Measurements from ENCODE around the gene TYROBP. TPM values are rescaled to one million over a fixed set of nuclear protein-coding genes. Genes with fewer than 3 reads are reported as not detected.
"Not testable (repeated sequence)": the region's sequence is repeated elsewhere in the genome, so short reads cannot be mapped to it uniquely, and the experiment has no call there.

The TYROBP gene
- total RNA-seq, 2 experiments from 2014 or later = 0.58 to 1.1 TPM

DNA sequence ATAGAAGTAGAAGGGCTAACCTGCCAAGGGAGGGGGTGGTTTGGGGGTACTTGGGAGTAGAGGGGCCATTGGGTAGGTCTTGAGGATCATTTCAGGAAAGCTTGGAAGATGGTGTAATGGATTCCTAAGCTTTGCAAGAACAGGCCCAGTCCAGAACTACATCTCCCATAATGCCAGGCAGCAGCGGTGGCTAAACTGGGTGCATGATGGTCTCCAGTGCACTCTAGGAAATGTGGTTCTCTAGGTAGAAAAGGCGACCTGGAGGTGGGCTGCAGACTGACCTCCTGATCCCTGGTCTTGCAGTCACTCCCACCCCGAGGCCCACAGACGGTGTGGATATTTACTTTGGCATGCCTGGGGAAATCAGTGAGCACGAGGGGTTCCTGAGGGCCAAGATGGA, 35.9 kb downstream of the TYROBP start:
- H3K27me3 Mint-ChIP-seq = peaks cover 21% of the 10 kb centered on the region
- CTCF ChIA-PET = no interaction called here
- no peaks in the 10 kb centered on the region for H3K9me3 Mint-ChIP-seq
- POLR2A ChIA-PET = no interaction called here
- H3K27ac Mint-ChIP-seq = no peak overlapping the region
- no peak overlapping the region for H3K4me3 Mint-ChIP-seq
- peaks cover 18% of the 10 kb centered on the region for H3K4me1 Mint-ChIP-seq
- no peak for DNase-seq
- H3K36me3 Mint-ChIP-seq (ENCODE audit: low read depth) = no peaks in the 10 kb centered on the region

DNA sequence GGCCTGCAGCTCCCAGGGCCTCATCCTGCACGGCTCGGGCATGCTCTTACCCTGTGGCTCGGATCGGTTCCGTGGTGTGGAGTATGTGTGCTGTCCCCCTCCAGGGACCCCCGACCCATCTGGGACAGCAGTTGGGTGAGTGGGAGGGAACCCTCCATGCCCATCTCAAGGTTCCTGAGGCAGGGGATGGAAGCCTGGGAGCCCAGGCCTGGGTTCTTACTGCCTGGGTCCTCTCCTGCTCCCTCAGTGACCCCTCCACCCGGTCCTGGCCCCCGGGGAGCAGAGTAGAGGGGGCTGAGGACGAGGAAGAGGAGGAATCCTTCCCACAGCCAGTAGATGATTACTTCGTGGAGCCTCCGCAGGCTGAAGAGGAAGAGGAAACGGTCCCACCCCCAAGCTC, 36.5 kb downstream of the TYROBP start:
- Mint-ChIP-seq H3K27me3 (peaks cover 22% of the 10 kb centered on the region), H3K4me3 (no peak overlapping the region), H3K36me3 (ENCODE audit: low read depth) (no peaks in the 10 kb centered on the region), H3K4me1 (peaks cover 18% of the 10 kb centered on the region), H3K9me3 (no peaks in the 10 kb centered on the region), H3K27ac (no peak overlapping the region)
- ChIA-PET POLR2A (no interaction called here), CTCF (no interaction called here)
- DNase-seq = no peak

DNA sequence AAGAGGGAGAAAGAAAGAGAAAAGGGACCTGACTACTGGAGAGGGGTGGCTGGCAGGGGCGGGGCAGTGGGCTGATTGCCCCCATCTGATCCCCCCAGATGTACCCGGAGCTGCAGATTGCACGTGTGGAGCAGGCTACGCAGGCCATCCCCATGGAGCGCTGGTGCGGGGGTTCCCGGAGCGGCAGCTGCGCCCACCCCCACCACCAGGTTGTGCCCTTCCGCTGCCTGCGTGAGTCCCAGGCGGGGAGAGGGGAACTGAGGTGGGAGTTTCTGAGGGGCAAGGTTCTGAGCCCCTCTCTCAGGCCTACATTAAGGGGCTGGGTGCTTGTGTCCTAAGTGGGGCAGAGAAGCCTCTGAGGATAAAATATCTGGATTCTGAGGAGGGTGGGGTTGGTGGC, 37.3 kb downstream of the TYROBP start:
- peaks cover 28% of the 10 kb centered on the region for H3K27me3 Mint-ChIP-seq
- ChIA-PET CTCF (interaction anchor here (1.2 kb wide), 1 partner anchor 60 kb away, joined by 7 read pairs; no protein-coding TSS in a partner anchor), POLR2A (interaction anchor here (1.3 to 2.8 kb wide), 2 partner anchors 9 to 59 kb away, joined by 4 to 13 read pairs; no protein-coding TSS in a partner anchor)
- H3K27ac Mint-ChIP-seq = no peak overlapping the region
- H3K36me3 Mint-ChIP-seq (ENCODE audit: low read depth) = no peaks in the 10 kb centered on the region
- H3K9me3 Mint-ChIP-seq = no peaks in the 10 kb centered on the region
- DNase-seq = no peak
- no peak overlapping the region for H3K4me3 Mint-ChIP-seq
- H3K4me1 Mint-ChIP-seq = peaks cover 18% of the 10 kb centered on the region

DNA sequence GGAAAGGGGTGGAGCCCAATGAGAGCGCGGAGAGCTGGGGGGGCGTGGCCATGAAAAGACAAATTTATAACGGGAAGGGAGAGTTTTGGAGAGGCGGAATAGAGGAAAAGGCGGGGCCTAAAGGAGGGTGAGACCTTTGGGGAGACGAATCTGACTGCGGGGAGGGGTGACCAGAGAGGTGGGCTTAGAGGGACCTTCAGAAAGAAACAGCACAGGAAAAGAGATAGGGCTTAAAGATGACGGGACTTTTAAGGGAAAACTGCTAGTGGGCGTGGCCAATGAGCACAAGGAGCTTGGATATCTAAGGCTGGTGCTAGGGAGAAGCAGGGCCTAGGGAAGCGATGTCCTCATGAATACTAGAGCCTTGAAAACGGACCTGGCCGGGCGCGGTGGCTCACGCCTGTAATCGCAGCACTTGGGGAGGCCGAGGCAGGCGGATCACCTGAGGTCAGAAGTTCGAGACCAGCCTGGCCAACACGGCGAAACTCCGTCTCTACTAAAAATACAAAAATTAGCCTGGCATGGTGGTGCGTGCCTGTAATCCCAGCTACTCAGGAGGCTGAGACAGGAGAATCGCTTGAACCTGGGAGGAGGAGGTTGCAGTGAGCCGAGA, 37.9 kb downstream of the TYROBP start:
- peaks cover 18% of the 10 kb centered on the region for H3K4me1 Mint-ChIP-seq
- ChIA-PET CTCF (interaction anchor here (1.2 to 1.9 kb wide), 3 partner anchors 12 to 226 kb away, joined by 3 to 7 read pairs (median 7); no protein-coding TSS in a partner anchor), POLR2A (interaction anchor here (1.0 to 2.8 kb wide), 4 partner anchors 10 to 60 kb away, joined by 3 to 13 read pairs (median 4); partner anchors contain the start of gene KIRREL2)
- not testable (repeated sequence) for H3K9me3 Mint-ChIP-seq; H3K36me3 Mint-ChIP-seq (ENCODE audit: low read depth); DNase-seq
- H3K4me3 Mint-ChIP-seq = peak overlapping the region; percentile 73
- H3K27me3 Mint-ChIP-seq = peaks cover 33% of the 10 kb centered on the region
- peak overlapping the region; percentile 43 for H3K27ac Mint-ChIP-seq

DNA sequence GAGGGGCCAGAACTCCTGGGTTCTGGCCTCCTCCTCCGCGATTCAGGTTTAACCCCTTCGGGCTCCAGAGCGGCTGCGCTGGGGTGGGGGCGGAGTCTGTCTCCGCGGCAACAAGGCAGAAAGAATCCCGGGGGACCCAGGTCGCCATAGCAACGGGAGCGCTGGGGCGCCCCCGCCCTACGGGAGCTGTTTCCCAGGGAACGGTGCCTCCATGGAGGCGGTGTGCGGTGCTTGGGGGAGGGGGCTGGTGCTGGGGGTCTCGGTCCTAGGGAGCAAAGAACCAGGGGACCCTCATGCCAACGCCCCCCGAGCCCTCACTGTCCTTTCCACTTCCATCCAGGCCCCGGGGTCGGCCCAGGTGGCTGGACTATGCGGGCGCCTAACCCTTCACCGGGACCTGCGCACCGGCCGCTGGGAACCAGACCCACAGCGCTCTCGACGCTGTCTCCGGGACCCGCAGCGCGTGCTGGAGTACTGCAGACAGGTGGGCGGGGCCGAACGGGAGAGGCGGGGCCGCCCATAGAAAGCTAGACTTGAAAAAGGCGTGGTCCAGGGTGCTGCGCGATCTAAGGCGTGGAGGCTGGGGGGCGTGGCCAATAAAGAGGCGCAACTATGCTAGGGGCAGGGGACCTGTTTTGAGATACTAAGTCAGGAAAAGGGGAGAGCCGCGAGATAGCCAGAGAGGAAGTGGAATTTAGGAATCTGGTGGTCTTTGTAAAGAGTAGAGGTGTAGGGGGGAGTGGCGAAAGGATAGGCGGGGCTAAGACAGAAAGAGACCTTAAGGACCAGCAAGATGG, 38.6 kb downstream of the TYROBP start:
- CTCF ChIA-PET = interaction anchor here (0.6 to 1.9 kb wide), 4 partner anchors 13 to 703 kb away, joined by 3 to 7 read pairs (median 5); no protein-coding TSS in a partner anchor
- Mint-ChIP-seq H3K27me3 (peaks cover 37% of the 10 kb centered on the region), H3K27ac (peak overlapping the region; percentile 43), H3K4me1 (peaks cover 18% of the 10 kb centered on the region), H3K9me3 (no peaks in the 10 kb centered on the region), H3K4me3 (peak overlapping the region; percentile 73), H3K36me3 (ENCODE audit: low read depth) (no peaks in the 10 kb centered on the region)
- DNase-seq = peak; percentile 88
- POLR2A ChIA-PET = interaction anchor here (1.0 to 2.8 kb wide), 5 partner anchors 10 to 129 kb away, joined by 3 to 13 read pairs (median 4); partner anchors contain the start of gene KIRREL2

DNA sequence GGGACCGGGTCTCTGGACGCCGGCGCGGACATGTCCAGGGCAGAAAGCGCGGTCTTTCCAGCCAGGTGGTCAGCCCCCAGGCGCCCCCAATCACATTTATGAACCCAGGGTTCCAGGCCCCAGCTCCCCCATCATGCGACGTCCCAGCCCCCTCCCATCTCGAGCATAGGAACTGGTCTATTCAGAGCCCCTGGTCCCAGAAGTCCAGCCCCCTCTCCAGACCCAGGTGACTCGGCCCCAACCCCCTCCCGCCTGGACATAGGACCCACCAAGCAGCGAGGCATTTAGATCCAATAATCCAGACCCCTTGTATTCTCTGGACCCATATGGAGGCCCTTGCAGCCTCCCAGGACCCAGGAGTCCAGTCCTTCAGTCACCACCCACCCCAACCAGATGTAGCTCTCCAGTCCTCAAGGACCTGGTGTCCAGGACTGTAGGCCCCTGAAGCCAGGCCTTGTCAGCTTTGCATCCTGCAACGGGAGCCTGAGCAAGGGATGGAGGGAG, 39.2 kb downstream of the TYROBP start:
- POLR2A ChIA-PET = interaction anchor here (1.0 to 2.8 kb wide), 4 partner anchors 12 to 128 kb away, joined by 4 to 13 read pairs (median 4); partner anchors contain the start of gene KIRREL2

DNA sequence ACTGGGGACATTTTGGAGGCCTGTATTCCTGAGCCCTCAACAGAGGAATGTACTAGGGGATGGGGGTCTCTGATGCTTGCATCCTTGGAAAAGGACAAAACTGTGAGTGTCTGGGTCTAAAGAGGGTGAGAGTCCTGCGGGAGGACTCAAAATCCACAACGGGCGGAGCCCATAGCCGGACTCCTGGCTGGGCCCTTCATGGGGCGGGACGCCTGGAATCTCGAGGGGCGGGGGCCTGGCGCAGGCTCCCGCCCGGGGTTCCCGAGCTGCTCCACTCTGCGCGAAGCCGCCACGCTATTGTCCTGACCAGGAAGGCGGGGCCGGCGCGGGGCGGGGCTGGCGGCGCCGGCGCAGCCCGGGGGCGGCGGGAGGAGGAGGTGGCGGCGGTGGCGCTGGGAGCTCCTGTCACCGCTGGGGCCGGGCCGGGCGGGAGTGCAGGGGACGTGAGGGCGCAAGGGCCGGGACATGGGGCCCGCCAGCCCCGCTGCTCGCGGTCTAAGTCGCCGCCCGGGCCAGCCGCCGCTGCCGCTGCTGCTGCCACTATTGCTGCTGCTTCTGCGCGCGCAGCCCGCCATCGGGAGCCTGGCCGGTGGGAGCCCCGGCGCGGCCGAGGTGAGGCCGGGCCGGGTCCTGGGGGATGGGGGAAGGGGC, 39.8 kb downstream of the TYROBP start, which contains the start of gene APLP1:
TSS of gene APLP1 (plus strand) at position 403 of the 651 bp plus-strand sequence. CDS start at position 466, 63 bp downstream.
- H3K27ac Mint-ChIP-seq = no peak within 1 kb of the TSS
- H3K9me3 Mint-ChIP-seq = no peaks in the 10 kb centered on the region
- DNase-seq = peak; percentile 70
- ChIA-PET CTCF (interaction anchor here (1.9 kb wide), 1 partner anchor 14 kb away, joined by 7 read pairs; no protein-coding TSS in a partner anchor), POLR2A (interaction anchor here (1.0 to 2.8 kb wide), 3 partner anchors 62 to 127 kb away, joined by 4 to 13 read pairs (median 4); no protein-coding TSS in a partner anchor)
- H3K4me1 Mint-ChIP-seq = peaks cover 18% of the 10 kb centered on the region
- H3K27me3 Mint-ChIP-seq = peaks cover 37% of the 10 kb centered on the region
- H3K4me3 Mint-ChIP-seq = peak within 1 kb of the TSS; percentile 21
- no peaks in the 10 kb centered on the region for H3K36me3 Mint-ChIP-seq (ENCODE audit: low read depth)

More for the DNA sequence above, 39.2 kb downstream of the TYROBP start:
- Mint-ChIP-seq H3K27me3 (peaks cover 37% of the 10 kb centered on the region), H3K9me3 (no peaks in the 10 kb centered on the region), H3K4me3 (peak overlapping the region; percentile 21), H3K4me1 (peaks cover 18% of the 10 kb centered on the region), H3K36me3 (ENCODE audit: low read depth) (no peaks in the 10 kb centered on the region), H3K27ac (no peak overlapping the region)
- CTCF ChIA-PET = interaction anchor here (0.6 to 1.9 kb wide), 3 partner anchors 13 to 702 kb away, joined by 3 to 7 read pairs (median 3); no protein-coding TSS in a partner anchor
- DNase-seq = no peak

DNA sequence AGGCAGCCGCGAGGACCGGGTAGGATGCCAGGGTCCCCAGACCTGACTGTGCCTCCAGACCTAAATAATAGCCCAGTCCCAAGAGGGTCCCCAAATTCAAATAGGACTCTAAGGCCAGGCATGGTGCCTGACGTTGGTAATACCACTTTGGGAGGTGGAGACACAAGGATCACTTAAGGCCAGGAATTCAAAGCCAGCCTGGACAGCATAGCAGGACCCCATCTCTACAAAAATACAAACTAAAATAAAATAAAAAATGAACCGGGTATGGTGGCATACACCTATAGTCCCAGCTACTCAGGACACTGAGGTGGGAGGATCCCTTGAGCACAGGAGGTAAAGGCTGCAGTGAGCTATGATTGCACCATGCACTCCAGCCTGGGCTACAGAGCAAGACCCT, 45.1 kb downstream of the TYROBP start:
- peaks cover 64% of the 10 kb centered on the region for H3K27me3 Mint-ChIP-seq

DNA sequence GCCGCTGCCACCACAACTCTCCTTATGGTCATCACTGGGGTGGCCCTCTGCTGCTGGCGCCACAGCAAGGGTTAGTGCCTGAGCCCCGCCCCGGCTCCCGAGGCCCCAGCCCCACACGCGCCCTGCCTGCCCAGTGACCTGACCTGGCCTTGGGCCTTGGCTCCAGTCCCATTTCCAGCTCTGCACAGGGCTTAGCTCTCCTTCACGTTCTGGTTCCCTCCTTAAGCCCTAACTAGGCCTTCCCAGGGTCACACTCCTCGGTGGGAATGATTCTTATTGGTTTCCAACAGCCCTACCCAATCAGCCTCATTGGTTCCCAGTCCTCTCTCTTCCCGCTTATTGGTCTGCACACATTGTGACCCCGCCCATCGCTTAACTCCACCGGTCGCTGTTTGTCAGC, 45.6 kb downstream of the TYROBP start:
- Mint-ChIP-seq H3K27me3 (peaks cover 64% of the 10 kb centered on the region), H3K36me3 (ENCODE audit: low read depth) (no peaks in the 10 kb centered on the region), H3K27ac (no peak overlapping the region), H3K4me3 (no peak overlapping the region), H3K9me3 (no peaks in the 10 kb centered on the region), H3K4me1 (peaks cover under 1% of the 10 kb centered on the region)
- no peak for DNase-seq
- CTCF ChIA-PET = no interaction called here
- POLR2A ChIA-PET = no interaction called here

More for the DNA sequence above, 45.1 kb downstream of the TYROBP start:
- ChIA-PET CTCF (no interaction called here), POLR2A (no interaction called here)
- Mint-ChIP-seq H3K9me3 (no peaks in the 10 kb centered on the region), H3K27ac (no peak overlapping the region), H3K4me3 (no peak overlapping the region), H3K36me3 (ENCODE audit: low read depth) (no peaks in the 10 kb centered on the region), H3K4me1 (peaks cover 4% of the 10 kb centered on the region)
- no peak for DNase-seq

DNA sequence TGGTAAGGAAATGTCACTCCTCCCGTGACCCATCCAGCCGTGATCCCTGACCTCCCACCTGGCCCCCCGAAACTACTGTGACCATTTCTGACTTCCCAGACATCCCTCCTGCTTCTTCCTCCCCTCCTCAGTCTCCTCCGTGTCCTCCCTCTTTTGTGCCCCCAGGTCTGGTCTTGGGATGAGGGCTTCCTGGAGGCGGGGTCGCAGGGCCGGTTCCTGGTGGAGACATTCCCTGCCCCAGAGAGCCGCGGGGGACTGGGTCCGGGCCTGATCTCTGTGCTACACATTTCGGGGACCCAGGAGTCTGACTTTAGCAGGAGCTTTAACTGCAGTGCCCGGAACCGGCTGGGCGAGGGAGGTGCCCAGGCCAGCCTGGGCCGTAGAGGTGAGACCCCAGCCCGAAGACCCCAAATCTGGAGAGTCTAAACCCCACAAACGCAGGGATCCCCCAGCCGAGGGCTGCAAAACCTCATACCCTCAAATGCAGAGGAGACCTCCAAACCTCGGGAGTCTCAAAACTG, 46.4 kb downstream of the TYROBP start:
- peaks cover 5% of the 10 kb centered on the region for H3K4me1 Mint-ChIP-seq
- H3K9me3 Mint-ChIP-seq = no peaks in the 10 kb centered on the region
- peaks cover 66% of the 10 kb centered on the region for H3K27me3 Mint-ChIP-seq
- H3K4me3 Mint-ChIP-seq = no peak overlapping the region
- no peaks in the 10 kb centered on the region for H3K36me3 Mint-ChIP-seq (ENCODE audit: low read depth)
- ChIA-PET POLR2A (no interaction called here), CTCF (no interaction called here)
- DNase-seq = no peak
- no peak overlapping the region for H3K27ac Mint-ChIP-seq

DNA sequence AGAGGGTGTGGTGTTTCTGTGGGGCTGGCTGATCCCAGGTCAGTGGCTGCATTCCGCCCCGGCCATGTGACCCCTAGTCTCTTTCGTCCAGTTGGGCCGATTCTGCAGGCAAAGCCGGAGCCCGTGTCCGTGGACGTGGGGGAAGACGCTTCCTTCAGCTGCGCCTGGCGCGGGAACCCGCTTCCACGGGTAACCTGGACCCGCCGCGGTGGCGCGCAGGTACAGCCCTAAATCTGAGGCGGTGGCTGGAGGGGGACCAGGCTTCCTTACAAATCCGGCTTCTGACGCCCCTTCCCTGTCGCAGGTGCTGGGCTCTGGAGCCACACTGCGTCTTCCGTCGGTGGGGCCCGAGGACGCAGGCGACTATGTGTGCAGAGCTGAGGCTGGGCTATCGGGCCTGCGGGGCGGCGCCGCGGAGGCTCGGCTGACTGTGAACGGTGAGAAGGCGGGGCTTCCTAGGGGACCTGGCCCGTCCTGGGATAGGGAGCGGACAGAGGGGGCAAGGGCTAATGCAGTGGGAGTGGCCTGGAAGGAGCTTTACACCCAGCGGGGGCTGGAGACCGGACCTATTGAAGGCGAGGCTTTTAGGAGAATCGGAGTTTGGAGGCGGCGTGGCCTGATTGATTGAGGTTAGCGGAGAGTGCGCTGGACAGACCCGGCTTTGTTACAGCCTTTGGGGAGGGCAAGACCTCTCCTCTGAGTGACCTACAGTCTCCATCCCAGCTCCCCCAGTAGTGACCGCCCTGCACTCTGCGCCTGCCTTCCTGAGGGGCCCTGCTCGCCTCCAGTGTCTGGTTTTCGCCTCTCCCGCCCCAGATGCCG, 47.1 kb downstream of the TYROBP start:
- Mint-ChIP-seq H3K36me3 (ENCODE audit: low read depth) (no peaks in the 10 kb centered on the region), H3K4me1 (peaks cover 5% of the 10 kb centered on the region), H3K27ac (no peak overlapping the region), H3K9me3 (no peaks in the 10 kb centered on the region), H3K27me3 (peaks cover 61% of the 10 kb centered on the region), H3K4me3 (no peak overlapping the region)
- ChIA-PET POLR2A (no interaction called here), CTCF (no interaction called here)
- no peak for DNase-seq

DNA sequence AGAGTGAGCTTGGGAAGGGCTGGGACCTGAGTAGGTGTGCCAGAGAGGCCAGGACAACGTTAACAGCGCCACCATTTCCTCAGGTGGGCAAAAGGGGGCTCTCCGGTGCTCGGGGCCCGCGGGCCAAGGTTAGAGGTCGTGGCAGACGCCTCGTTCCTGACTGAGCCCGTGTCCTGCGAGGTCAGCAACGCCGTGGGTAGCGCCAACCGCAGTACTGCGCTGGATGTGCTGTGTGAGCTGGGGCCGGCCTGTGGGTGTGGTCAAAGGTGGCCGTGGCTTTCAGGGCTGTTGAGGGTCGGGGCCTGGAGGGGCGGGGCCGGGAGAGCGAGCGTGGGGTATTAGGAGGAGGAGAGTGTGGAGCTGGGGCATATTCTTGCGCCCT, 47.7 kb downstream of the TYROBP start:
- Mint-ChIP-seq H3K27me3 (peaks cover 60% of the 10 kb centered on the region), H3K4me1 (peaks cover 5% of the 10 kb centered on the region), H3K9me3 (no peaks in the 10 kb centered on the region), H3K36me3 (ENCODE audit: low read depth) (no peaks in the 10 kb centered on the region), H3K27ac (no peak overlapping the region), H3K4me3 (no peak overlapping the region)
- ChIA-PET POLR2A (no interaction called here), CTCF (no interaction called here)
- DNase-seq = no peak
